Breast epithelium (tissue), 3 donors: ENCODE measurements around the gene PRRT1B.

Experiments
- POLR2A ChIP-seq: fragments of 450-650 bp; IDR thresholded peaks from one replicate; pipeline ENCODE4 v1.6.1; 2016; ENCODE audit warnings: antibody characterized with exemption, mild to moderate bottlenecking, moderate library complexity
- TF ChIP-seq, protein P1 (sequence below), 3 donors: fragments of 450-650 bp; IDR thresholded peaks; one replicate each; pipeline ENCODE4 v1.5.1; 2016 to 2017; ENCODE audit warnings: antibody characterized with exemption in 3 of 3, mild to moderate bottlenecking in 3 of 3, moderate library complexity in 3 of 3

DNA sequence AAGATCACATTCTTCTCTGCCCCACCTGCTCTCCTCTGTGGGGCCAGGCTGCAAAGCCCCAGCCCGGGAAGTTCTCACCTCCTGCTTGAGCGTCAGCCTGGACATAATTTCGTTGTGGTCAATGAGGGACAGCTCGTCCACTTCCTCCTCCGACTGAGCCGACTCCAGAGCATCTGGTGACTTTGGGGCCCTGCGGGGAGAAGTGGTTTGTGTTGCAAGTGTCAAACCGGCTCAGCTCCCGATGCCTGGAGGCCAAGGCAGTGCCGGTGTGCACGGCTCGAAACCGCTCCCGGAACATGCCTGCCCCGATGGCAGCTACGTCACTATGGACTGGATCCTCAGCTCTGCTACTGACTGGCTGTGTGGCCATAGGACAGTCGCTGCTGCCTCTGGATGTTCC lies 52.8 kb downstream of the PRRT1B start:
- TF ChIP-seq, protein P1, sequence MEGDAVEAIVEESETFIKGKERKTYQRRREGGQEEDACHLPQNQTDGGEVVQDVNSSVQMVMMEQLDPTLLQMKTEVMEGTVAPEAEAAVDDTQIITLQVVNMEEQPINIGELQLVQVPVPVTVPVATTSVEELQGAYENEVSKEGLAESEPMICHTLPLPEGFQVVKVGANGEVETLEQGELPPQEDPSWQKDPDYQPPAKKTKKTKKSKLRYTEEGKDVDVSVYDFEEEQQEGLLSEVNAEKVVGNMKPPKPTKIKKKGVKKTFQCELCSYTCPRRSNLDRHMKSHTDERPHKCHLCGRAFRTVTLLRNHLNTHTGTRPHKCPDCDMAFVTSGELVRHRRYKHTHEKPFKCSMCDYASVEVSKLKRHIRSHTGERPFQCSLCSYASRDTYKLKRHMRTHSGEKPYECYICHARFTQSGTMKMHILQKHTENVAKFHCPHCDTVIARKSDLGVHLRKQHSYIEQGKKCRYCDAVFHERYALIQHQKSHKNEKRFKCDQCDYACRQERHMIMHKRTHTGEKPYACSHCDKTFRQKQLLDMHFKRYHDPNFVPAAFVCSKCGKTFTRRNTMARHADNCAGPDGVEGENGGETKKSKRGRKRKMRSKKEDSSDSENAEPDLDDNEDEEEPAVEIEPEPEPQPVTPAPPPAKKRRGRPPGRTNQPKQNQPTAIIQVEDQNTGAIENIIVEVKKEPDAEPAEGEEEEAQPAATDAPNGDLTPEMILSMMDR (IDR thresholded peaks at IDR 0.05), result no peak
- TF ChIP-seq POLR2A, result no peak
